SU-DHL-6 (cell line): ENCODE measurements around the gene ASIC3.

ENCODE experiments used
- EZH2phosphoT487 ChIP-seq: fragments of 200-600 bp; sonication (generic), shearing (Covaris generic); conservative IDR thresholded peaks from 2 replicates; pipeline ENCODE4 v1.6.1; 2018; ENCODE audit warnings: mild to moderate bottlenecking, antibody characterized with exemption, low read length, moderate library complexity, mixed read lengths
- TF ChIP-seq, protein P1 (sequence below): fragments of 200-600 bp; sonication (generic); IDR thresholded peaks from one replicate; pipeline ENCODE4 v1.5.1; 2017; ENCODE audit warnings: antibody characterized with exemption, mild to moderate bottlenecking, low read length, moderate library complexity; ENCODE audit not compliant: insufficient read depth, poor library complexity, severe bottlenecking

GRCh38 chr7:151085329-151085690, 37.0 kb downstream of the ASIC3 start:
- TF ChIP-seq, protein P1, sequence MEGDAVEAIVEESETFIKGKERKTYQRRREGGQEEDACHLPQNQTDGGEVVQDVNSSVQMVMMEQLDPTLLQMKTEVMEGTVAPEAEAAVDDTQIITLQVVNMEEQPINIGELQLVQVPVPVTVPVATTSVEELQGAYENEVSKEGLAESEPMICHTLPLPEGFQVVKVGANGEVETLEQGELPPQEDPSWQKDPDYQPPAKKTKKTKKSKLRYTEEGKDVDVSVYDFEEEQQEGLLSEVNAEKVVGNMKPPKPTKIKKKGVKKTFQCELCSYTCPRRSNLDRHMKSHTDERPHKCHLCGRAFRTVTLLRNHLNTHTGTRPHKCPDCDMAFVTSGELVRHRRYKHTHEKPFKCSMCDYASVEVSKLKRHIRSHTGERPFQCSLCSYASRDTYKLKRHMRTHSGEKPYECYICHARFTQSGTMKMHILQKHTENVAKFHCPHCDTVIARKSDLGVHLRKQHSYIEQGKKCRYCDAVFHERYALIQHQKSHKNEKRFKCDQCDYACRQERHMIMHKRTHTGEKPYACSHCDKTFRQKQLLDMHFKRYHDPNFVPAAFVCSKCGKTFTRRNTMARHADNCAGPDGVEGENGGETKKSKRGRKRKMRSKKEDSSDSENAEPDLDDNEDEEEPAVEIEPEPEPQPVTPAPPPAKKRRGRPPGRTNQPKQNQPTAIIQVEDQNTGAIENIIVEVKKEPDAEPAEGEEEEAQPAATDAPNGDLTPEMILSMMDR: no peak
- TF ChIP-seq EZH2phosphoT487: no peak
